Activated CD4-positive, CD25-positive, alpha-beta regulatory T cell treated with anti-CD3 and anti-CD28 coated beads, Interleukin-2, amount 50 U/mL, for 72 hours (primary cell): ENCODE results near the gene APBB2.
"Not testable (repeated sequence)": the region's sequence is repeated elsewhere in the genome, so short reads cannot be mapped to it uniquely, and the experiment has no call there.

Source experiments
- DNase-seq: peaks from one replicate; pipeline ENCODE4 v3.0.0; 2021

APBB2 gene

DNA sequence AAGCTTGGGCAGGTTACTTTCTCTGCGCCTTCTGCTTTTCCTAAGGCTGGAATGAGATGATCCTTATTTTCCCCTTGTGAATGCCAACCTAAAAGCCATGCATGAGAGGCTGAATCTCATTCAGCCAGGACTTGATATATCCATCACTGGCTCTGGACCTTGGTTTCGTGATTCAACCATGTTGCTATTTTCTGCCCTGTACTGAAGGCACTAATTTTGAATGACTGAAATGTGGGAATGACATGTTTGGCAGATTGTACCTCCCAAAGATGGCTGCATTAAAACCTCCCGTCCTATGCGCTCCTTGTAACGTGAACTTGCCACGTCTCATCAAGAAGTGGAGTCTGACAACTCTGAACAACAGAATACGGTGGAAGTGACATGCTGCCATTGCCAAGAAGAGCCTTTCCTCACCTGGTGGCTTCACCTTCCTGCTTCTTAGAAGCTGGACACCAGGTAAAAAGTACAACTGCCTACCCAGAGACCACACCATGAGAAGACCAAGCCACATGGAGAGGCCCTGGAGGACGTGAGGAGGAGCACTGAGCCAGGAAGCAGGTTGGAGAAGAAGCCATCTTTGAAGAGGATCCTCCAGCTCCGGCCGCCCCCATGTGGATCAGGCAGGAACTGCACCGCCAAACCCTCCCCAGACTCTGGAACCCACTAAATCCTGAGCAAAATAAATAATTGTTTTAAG lies 290.1 kb downstream of the APBB2 start:
- DNase-seq: peak; percentile 87

DNA sequence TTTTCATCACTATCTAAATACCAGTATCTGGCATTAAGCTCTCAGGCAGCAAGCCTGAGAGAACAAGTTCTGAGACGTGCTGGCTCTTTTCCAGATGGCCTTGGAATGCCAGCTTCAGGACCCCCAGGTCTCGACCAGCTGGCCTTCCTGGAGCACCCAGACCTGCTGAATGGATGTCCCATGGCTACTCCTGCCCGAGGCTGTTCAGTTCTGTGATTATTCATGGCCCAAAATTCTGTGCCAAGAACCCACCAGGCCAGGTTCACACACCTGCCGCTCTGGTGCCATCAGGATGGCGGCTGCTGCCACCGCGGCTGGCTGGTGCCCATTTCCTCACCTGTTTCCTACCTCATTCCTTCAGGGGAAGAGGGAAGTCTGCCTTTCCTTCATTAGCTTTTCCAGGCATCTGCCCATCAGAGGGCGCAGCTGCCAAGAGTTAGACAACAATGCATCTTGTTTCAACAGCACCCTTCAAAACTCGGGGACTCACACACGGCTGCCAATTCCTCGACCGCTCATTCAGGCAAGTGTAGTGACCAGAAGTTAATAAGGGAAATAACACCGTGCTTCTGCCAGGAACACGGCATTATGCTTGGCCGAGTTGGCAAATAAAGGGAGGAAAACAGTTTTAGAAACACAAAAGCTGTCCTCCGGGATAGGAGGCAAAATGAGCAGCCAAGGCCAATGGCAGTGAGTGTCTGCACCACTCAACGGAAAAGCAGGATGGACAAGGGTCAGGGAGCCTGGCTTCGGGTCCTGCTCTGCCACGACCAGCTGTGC lies 290.8 kb downstream of the APBB2 start:
- no peak for DNase-seq

DNA sequence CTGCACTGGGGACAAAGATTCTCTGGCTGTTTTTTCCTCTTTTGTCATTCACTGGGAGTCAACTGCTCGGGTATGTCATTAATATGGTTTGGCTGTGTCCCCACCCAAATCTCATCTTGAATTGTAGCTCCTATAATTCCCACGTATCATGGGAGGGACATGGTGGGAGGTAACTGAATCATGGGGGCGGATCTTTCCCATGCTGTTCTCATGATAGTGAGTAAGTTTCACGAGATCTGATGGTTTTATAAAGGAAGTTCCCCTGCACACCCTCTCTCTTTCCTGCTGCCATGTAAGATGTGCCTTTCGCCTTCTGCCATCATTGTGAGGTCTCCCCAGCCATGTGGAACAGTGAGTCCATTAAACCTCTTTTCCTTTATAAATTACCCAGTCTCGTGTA lies 294.4 kb downstream of the APBB2 start:
- DNase-seq: not testable (repeated sequence)

GRCh38 chr4:40918330-40918729 lies 296.0 kb downstream of the APBB2 start:
- no peak for DNase-seq

GRCh38 chr4:40916880-40917279 lies 297.5 kb downstream of the APBB2 start:
- DNase-seq: no peak

GRCh38 chr4:40916218-40916555 lies 298.2 kb downstream of the APBB2 start:
- DNase-seq: no peak

GRCh38 chr4:40915318-40916217 lies 298.8 kb downstream of the APBB2 start:
- DNase-seq: no peak

DNA sequence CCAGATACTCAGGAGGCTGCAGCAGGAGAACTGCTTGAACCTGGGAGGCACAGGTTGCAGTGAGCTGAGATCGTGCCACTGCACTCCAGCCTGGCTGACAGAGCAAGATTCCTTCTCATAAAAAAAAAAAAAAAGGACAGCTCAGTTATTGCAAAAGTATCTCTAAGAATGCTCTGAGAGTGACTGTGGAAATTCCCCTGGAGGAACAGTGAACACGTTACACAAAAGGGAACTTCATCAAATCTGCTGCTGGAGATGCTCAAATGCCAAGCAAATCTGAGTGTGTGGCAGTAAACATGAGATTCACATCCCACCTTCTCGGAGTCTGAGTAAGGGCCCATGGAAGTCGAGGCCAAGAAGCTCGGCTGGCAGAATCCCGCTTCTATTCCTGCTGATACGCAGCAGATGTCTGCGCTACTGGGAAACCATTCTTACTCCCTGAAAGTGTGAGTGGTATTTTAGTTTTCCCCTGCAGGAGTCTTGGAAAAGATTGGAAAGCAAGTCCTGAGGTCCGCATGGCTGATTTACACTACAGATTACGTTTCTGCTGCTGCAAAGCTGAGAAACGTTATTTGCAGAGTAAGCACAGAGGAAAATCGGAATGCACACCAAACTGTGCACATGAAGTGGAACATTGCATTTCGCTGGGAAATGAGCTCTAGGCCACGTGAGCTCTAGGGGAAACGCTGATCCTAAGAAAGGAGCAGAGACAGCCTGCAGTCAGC lies 301.7 kb downstream of the APBB2 start:
- DNase-seq: no peak

DNA sequence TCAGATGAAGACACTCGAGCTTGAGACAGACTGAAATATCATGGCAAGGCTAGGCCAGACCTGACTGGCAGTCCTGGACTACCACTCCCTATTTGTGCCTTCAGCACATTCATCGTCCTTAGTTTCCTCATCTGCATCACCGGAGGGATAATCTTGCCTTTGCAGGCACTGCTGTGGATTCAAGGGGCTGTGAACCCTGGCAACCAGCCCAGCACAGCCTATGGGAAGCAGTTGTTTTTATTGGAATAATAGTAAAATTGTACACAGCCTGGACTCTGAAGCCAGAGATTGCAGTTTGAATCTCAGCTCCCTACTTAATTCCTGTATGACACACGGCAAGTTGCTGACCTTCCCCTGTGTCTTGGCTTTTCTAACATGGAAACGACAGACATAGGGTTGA lies 303.6 kb downstream of the APBB2 start:
- DNase-seq: no peak

- DNase-seq: peak; percentile 32
These were observed 304.9 kb downstream of the APBB2 start for GRCh38 chr4:40909363-40909876.

DNA sequence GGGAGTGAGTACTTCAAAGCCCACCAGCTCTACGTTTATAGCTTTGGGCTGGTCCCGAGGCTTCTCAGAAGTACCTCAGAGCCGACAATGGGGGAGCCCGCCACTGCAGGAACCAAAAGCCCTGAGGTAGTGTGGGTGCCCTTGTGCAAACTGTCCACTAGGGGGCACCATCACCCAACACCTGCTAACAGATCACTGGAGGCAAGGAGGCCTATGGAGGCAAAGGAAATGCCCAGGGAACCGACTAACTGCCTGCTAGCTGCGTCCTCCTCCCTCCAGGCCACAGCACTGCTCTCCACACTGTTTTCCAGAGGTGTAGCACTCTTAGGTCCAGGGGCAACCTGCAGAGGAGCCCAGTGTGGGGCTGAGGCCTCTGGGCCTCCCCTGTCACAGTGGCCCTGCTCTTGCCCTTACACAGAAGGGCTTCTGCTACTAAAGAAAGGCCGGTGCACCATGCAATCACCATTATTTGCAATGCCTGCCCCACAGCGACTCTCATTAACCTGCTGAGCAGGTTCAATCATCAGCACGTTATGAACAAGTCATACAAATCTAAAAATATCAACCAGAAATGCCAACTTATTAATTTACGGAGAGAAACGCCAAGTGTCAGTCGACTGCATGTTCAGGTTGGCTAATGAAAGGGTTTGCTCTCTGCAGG lies 305.5 kb downstream of the APBB2 start:
- DNase-seq: peak; percentile 70

- DNase-seq: no peak
These were observed 306.0 kb downstream of the APBB2 start for GRCh38 chr4:40908297-40908696.

DNA sequence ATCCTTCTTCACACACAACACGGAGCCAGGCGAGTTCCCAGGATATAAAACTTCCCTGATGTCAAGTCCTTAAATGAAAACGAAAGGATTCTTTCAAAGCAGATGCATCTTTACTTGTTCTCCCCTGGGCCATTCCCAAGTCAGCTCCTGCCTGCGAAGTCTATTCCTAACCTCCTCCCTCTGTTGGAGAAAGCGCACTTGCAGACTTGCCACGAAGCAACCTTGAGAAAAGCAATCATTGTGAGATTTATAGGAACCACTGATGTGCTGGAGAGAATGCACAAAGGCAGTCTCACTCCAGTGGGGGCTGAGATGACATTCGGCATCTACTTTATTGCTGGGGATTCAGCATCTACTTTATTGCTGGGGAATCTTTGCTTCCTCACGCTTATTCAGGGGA lies 308.9 kb downstream of the APBB2 start:
- no peak for DNase-seq

GRCh38 chr4:40900531-40900930 lies 313.8 kb downstream of the APBB2 start:
- not testable (repeated sequence) for DNase-seq

GRCh38 chr4:40897557-40898203 lies 316.7 kb downstream of the APBB2 start:
- DNase-seq: peak; percentile 69

DNA sequence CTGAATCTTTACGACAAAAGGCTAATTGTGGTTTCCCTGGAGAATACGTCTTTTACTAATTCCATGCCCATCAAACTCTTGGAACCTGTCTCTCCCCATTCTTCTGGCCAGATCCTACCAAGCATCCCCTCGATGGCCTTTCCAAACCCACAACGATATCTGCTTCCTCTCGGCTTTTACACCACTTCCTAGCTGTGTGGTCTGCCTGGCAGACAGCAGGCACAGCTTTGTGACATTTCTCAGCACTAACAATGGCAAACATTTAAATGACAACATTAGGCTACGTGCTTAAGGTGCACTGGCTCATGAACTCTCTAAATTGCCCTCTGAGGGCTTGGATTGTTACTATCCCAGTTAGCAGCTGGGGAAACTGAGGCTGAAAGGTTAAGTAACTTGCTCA lies 323.6 kb downstream of the APBB2 start:
- DNase-seq: no peak

GRCh38 chr4:40890199-40890598 lies 324.1 kb downstream of the APBB2 start:
- DNase-seq: no peak

GRCh38 chr4:40888933-40889332 lies 325.4 kb downstream of the APBB2 start:
- DNase-seq: no peak

DNA sequence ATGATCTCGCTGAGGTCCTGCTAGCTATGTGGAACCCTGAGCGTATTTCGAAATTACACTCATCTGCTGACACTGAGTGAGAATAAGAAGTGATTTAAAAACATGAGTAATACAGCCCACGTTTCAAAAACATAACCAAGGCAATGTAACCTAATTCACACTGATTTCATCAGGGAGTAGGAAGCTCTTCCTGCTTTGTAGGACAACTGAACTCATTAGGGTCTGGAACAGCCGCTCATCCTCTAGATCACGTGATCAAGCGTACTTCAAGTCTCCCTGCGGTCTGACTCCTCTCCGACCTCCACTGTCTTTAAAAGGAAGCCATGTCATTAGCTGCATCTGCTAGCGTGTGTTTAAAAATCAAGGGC lies 326.6 kb downstream of the APBB2 start:
- no peak for DNase-seq

- DNase-seq: no peak
These were observed 327.2 kb downstream of the APBB2 start for GRCh38 chr4:40886931-40887763.

- no peak for DNase-seq
These were observed 332.5 kb downstream of the APBB2 start for GRCh38 chr4:40881851-40882250.
